ENCODE measurements around the gene BORCS8.

Gene BORCS8

DNA sequence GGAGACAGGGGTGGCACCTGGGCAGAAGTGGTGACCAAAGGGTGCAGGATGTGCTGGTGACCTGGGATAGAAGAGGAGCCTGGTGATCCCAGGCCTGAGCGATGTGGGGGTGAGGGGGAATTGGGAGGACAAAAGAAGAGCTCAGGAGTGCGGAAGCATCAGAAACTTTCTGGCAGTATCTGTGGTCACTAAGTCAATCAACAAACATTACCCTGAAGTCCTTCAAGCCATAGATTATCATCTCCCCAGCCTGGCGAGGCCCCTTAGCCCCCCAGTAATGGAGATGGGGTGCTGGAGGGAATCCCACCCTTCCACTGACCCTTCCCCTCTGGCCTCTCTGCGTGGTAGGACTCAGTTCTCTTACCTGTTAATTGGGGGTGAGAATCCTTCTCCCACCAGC is 32.4 kb downstream of the BORCS8 start:
- TF ChIP-seq, protein P1, sequence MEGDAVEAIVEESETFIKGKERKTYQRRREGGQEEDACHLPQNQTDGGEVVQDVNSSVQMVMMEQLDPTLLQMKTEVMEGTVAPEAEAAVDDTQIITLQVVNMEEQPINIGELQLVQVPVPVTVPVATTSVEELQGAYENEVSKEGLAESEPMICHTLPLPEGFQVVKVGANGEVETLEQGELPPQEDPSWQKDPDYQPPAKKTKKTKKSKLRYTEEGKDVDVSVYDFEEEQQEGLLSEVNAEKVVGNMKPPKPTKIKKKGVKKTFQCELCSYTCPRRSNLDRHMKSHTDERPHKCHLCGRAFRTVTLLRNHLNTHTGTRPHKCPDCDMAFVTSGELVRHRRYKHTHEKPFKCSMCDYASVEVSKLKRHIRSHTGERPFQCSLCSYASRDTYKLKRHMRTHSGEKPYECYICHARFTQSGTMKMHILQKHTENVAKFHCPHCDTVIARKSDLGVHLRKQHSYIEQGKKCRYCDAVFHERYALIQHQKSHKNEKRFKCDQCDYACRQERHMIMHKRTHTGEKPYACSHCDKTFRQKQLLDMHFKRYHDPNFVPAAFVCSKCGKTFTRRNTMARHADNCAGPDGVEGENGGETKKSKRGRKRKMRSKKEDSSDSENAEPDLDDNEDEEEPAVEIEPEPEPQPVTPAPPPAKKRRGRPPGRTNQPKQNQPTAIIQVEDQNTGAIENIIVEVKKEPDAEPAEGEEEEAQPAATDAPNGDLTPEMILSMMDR (conservative IDR thresholded peaks at IDR 0.05; ENCODE audit: low read depth, low read length), result no peak
- H3K4me3 ChIP-seq (ENCODE audit: low read depth, low read length), result no peak overlapping the region
- no peak for DNase-seq (ENCODE audit: low read depth)

DNA sequence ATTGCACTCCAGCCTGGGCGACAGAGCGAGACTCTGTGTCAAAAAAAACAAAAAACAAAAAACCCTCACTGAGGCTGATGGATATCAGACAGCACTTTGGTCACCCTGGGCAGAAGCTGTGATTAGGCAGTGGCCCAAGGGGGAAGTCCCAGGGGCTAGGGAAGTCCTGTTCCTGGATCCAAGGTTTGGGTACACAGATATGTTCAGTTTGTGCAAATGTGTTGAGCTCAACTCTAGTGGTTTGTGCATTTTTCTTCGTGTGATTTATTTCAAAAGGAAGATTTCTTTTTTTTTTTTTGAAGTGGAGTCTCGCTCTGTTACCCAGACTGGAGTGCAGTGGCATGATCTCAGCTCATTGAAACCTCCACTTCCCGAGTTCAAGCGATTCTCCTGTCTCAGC is 34.1 kb downstream of the BORCS8 start:
- no peak overlapping the region for H3K4me3 ChIP-seq (ENCODE audit: low read depth, low read length)
- TF ChIP-seq, protein P1 (conservative IDR thresholded peaks at IDR 0.05; ENCODE audit: low read depth, low read length), result no peak
- DNase-seq (ENCODE audit: low read depth), result no peak

DNA sequence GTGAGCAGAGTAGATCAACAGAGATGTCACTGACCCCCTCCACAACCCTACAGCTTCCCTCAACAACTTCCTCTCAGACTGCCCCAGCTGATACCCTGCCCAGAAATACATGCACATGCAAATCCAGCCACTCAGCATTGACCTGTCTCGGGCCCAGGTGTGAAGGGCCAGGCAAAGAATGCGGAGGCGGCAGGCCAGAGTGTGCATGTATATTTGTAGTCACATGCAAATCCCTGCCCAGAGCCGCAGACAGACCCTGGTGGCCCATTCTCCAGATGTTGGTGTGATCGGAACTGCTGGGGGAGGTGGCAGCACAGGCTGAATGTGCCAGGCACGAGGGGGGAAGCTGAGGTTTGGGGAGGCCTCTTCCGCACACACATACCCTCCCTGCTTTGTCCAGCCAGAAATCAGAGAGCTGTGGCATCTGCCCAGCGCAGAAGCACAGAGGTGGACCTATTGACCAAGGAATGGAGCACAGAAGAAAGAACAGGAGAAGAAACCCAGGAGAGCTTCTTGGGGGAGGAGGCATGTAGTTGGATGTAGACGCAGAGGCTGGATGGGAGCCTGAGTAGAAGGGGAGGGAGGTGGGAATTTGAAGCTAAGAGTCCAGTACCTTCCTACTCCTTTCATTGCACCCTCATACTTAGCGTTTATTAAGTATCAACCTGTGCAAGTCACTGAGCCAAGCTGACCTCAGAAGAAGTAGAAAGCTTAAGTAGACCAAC is 36.3 kb downstream of the BORCS8 start:
- TF ChIP-seq, protein P1 (conservative IDR thresholded peaks at IDR 0.05; ENCODE audit: low read depth, low read length), result no peak
- H3K4me3 ChIP-seq (ENCODE audit: low read depth, low read length), result no peak overlapping the region
- no peak for DNase-seq (ENCODE audit: low read depth)

DNA sequence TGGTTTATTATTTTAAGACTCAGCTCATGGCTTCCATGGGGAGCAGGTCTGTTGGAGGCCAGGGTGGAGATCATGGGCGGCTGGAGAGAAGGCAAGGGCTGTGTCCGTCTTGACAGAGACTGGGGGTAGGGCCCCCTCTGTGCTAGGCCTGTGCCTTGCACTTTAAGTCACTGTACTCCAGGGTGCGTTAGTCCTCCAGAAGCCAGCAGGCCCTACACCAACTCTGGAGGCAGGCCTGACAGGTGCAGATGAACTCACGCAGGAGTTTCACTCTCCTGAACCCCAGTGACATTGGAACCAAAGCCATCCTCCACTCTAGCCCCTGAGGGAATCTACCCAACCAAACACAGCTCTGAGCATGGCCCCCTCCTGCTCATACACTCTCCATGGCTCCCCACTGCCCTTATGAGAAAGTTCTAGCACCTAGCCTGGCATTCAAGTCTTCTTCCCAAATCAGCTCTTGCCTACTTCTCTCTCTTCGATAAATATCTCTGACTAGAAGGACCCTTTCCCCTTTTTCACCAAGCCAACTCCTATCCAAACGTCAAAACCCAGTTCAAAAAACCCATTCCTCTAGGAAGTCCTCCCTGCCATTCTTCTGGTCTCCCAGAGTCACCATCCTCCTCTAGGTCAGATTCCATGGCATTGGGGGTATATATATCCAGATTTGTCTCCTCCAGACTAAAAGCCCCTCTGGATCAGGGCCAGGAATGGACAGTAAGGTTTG is 37.0 kb downstream of the BORCS8 start:
- no peak overlapping the region for H3K4me3 ChIP-seq (ENCODE audit: low read depth, low read length)
- no peak for DNase-seq (ENCODE audit: low read depth)
- TF ChIP-seq, protein P1 (conservative IDR thresholded peaks at IDR 0.05; ENCODE audit: low read depth, low read length), result no peak

DNA sequence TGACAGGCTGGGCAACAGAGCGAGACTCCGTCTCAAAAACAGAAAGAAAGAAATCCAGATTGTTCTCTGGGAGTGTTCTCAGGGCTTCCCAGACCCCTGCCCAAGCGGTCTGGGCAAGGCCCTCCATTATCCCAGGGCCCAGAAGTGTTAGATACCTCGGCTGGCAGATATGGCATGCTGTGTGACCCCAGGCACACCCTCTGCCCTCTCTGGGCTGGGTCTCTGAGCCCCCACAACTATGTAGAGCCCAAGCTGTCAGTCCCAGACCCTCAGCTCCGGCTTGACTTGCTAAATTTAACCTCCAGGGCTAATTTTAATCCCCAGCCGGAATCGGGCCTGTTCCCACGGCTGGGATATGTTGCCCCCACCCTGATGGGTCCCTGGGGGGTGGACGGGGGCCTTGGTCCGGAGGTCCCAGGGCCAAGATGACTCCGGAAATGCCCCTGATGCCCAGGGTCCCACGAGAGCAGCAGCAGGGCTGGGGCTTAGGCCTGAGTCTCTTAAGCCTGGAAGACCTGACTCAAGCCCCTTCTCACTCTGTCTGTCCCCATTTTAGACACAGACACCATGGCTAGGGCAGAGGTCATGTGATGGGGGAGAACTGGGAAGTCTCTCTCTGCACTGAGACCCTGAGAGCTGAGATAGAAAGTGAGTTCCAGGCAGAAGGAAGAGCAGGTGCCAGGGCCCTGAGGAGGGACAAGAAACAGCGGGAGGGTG is 39.1 kb downstream of the BORCS8 start:
- no peak for DNase-seq (ENCODE audit: low read depth)
- H3K4me3 ChIP-seq (ENCODE audit: low read depth, low read length), result no peak overlapping the region
- TF ChIP-seq, protein P1 (conservative IDR thresholded peaks at IDR 0.05; ENCODE audit: low read depth, low read length), result no peak

DNA sequence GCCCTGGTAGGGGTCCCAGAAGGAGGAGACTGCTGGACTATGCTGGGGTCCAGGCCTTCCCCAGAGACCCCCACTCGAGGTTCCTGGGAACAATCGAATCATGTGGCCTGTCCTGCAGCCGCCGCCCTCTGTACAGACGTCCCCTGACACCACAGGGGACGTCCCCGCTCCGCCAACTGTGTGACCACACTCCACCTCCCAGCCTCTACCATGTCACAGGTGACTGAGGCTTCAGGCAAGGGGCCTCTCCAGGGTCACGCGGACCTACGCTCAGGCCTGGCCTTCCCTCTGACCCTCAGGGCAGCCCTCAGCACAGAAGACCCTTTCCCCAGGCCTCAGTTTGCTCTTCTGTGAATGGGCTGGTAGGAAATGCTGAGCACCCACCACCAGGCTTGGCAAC is 40.5 kb downstream of the BORCS8 start:
- H3K4me3 ChIP-seq (ENCODE audit: low read depth, low read length), result no peak overlapping the region
- TF ChIP-seq, protein P1 (conservative IDR thresholded peaks at IDR 0.05; ENCODE audit: low read depth, low read length), result no peak
- no peak for DNase-seq (ENCODE audit: low read depth)

Measured in choroid plexus epithelial cell (primary cell).